ENCODE data around the gene IMPA2.
A peak's percentile ranks its signal among the peaks of the same experiment; 100 is the strongest.

Gene IMPA2

GRCh38 chr18:11991021-11991795, 9.9 kb downstream of the IMPA2 start:
- Mint-ChIP-seq H3K9me3 (no peaks in the 10 kb centered on the region), H3K27ac (no peak overlapping the region), H3K27me3 (no peaks in the 10 kb centered on the region), H3K4me3 (no peak overlapping the region), H3K4me1 (ENCODE audit: low read depth) (peaks cover 12% of the 10 kb centered on the region), H3K36me3 (ENCODE audit: low read depth) (no peaks in the 10 kb centered on the region)

- no peak overlapping the region for H3K4me3 Mint-ChIP-seq
- H3K27ac Mint-ChIP-seq, result no peak overlapping the region
- no peaks in the 10 kb centered on the region for H3K27me3 Mint-ChIP-seq
- no peaks in the 10 kb centered on the region for H3K9me3 Mint-ChIP-seq
- no peaks in the 10 kb centered on the region for H3K36me3 Mint-ChIP-seq (ENCODE audit: low read depth)
- H3K4me1 Mint-ChIP-seq (ENCODE audit: low read depth), result peaks cover 12% of the 10 kb centered on the region
These were observed 10.9 kb downstream of the IMPA2 start for GRCh38 chr18:11992096-11992790.

GRCh38 chr18:11993264-11993916, 12.1 kb downstream of the IMPA2 start:
- H3K9me3 Mint-ChIP-seq, result no peaks in the 10 kb centered on the region
- peaks cover 12% of the 10 kb centered on the region for H3K4me1 Mint-ChIP-seq (ENCODE audit: low read depth)
- H3K27ac Mint-ChIP-seq, result no peak overlapping the region
- H3K27me3 Mint-ChIP-seq, result no peaks in the 10 kb centered on the region
- no peak overlapping the region for H3K4me3 Mint-ChIP-seq
- H3K36me3 Mint-ChIP-seq (ENCODE audit: low read depth), result no peaks in the 10 kb centered on the region

GRCh38 chr18:11994336-11994702, 13.0 kb downstream of the IMPA2 start:
- no peak overlapping the region for H3K4me3 Mint-ChIP-seq
- no peaks in the 10 kb centered on the region for H3K27me3 Mint-ChIP-seq
- peaks cover 12% of the 10 kb centered on the region for H3K4me1 Mint-ChIP-seq (ENCODE audit: low read depth)
- H3K9me3 Mint-ChIP-seq, result no peaks in the 10 kb centered on the region
- no peaks in the 10 kb centered on the region for H3K36me3 Mint-ChIP-seq (ENCODE audit: low read depth)
- H3K27ac Mint-ChIP-seq, result no peak overlapping the region

- Mint-ChIP-seq H3K27ac (no peak overlapping the region), H3K4me3 (no peak overlapping the region)
These were observed 13.6 kb downstream of the IMPA2 start for GRCh38 chr18:11994703-11995444.

GRCh38 chr18:11995445-11996189, 14.3 kb downstream of the IMPA2 start:
- no peaks in the 10 kb centered on the region for H3K36me3 Mint-ChIP-seq (ENCODE audit: low read depth)
- H3K27me3 Mint-ChIP-seq, result no peaks in the 10 kb centered on the region
- no peak overlapping the region for H3K27ac Mint-ChIP-seq
- no peak overlapping the region for H3K4me3 Mint-ChIP-seq
- H3K9me3 Mint-ChIP-seq, result no peaks in the 10 kb centered on the region
- peaks cover 12% of the 10 kb centered on the region for H3K4me1 Mint-ChIP-seq (ENCODE audit: low read depth)

More at GRCh38 chr18:11994703-11995444, 13.6 kb downstream of the IMPA2 start:
- no peaks in the 10 kb centered on the region for H3K27me3 Mint-ChIP-seq
- H3K36me3 Mint-ChIP-seq (ENCODE audit: low read depth), result no peaks in the 10 kb centered on the region
- H3K4me1 Mint-ChIP-seq (ENCODE audit: low read depth), result peaks cover 12% of the 10 kb centered on the region
- no peaks in the 10 kb centered on the region for H3K9me3 Mint-ChIP-seq

GRCh38 chr18:11996190-11996754, 15.0 kb downstream of the IMPA2 start:
- Mint-ChIP-seq H3K27ac (no peak overlapping the region), H3K27me3 (no peaks in the 10 kb centered on the region), H3K4me1 (ENCODE audit: low read depth) (peaks cover 12% of the 10 kb centered on the region), H3K36me3 (ENCODE audit: low read depth) (peaks cover 1% of the 10 kb centered on the region), H3K4me3 (no peak overlapping the region), H3K9me3 (no peaks in the 10 kb centered on the region)

- Mint-ChIP-seq H3K4me3 (no peak overlapping the region), H3K27ac (peak overlapping the region; percentile 16), H3K9me3 (no peaks in the 10 kb centered on the region), H3K4me1 (ENCODE audit: low read depth) (peaks cover 12% of the 10 kb centered on the region), H3K36me3 (ENCODE audit: low read depth) (peaks cover 5% of the 10 kb centered on the region), H3K27me3 (no peaks in the 10 kb centered on the region)
These were observed 15.6 kb downstream of the IMPA2 start for GRCh38 chr18:11996907-11997306.

GRCh38 chr18:11997466-11997865, 16.2 kb downstream of the IMPA2 start:
- Mint-ChIP-seq H3K27me3 (no peaks in the 10 kb centered on the region), H3K27ac (no peak overlapping the region), H3K36me3 (ENCODE audit: low read depth) (peaks cover 5% of the 10 kb centered on the region), H3K4me1 (ENCODE audit: low read depth) (peaks cover 12% of the 10 kb centered on the region), H3K9me3 (no peaks in the 10 kb centered on the region), H3K4me3 (no peak overlapping the region)

- Mint-ChIP-seq H3K27ac (no peak overlapping the region), H3K4me3 (no peak overlapping the region), H3K36me3 (ENCODE audit: low read depth) (peaks cover 5% of the 10 kb centered on the region), H3K27me3 (no peaks in the 10 kb centered on the region), H3K9me3 (no peaks in the 10 kb centered on the region), H3K4me1 (ENCODE audit: low read depth) (peaks cover 12% of the 10 kb centered on the region)
These were observed 16.9 kb downstream of the IMPA2 start for GRCh38 chr18:11998193-11998592.

GRCh38 chr18:11999429-11999828, 18.1 kb downstream of the IMPA2 start:
- Mint-ChIP-seq H3K27me3 (no peaks in the 10 kb centered on the region), H3K9me3 (no peaks in the 10 kb centered on the region), H3K27ac (no peak overlapping the region), H3K4me1 (ENCODE audit: low read depth) (peaks cover 12% of the 10 kb centered on the region), H3K36me3 (ENCODE audit: low read depth) (peaks cover 5% of the 10 kb centered on the region), H3K4me3 (no peak overlapping the region)

GRCh38 chr18:12000072-12000659, 18.9 kb downstream of the IMPA2 start:
- Mint-ChIP-seq H3K27me3 (no peaks in the 10 kb centered on the region), H3K36me3 (ENCODE audit: low read depth) (peaks cover 5% of the 10 kb centered on the region), H3K4me3 (no peak overlapping the region), H3K4me1 (ENCODE audit: low read depth) (peaks cover 9% of the 10 kb centered on the region), H3K9me3 (no peaks in the 10 kb centered on the region), H3K27ac (no peak overlapping the region)

GRCh38 chr18:12001421-12001820, 20.1 kb downstream of the IMPA2 start:
- Mint-ChIP-seq H3K9me3 (no peaks in the 10 kb centered on the region), H3K27ac (no peak overlapping the region), H3K4me3 (no peak overlapping the region), H3K4me1 (ENCODE audit: low read depth) (no peaks in the 10 kb centered on the region), H3K27me3 (no peaks in the 10 kb centered on the region), H3K36me3 (ENCODE audit: low read depth) (peaks cover 5% of the 10 kb centered on the region)

GRCh38 chr18:12003894-12004293, 22.6 kb downstream of the IMPA2 start:
- Mint-ChIP-seq H3K4me3 (no peak overlapping the region), H3K36me3 (ENCODE audit: low read depth) (peaks cover 5% of the 10 kb centered on the region), H3K4me1 (ENCODE audit: low read depth) (no peaks in the 10 kb centered on the region), H3K27ac (no peak overlapping the region), H3K27me3 (no peaks in the 10 kb centered on the region), H3K9me3 (no peaks in the 10 kb centered on the region)

Measured in stimulated activated naive CD8-positive, alpha-beta T cell treated with anti-CD3 and anti-CD28 coated beads, Interleukin-15, Interleukin-2, amounts not matched to agents 100 ng/mL and 50 ng/mL, for 24 hours (primary cell).